Mammary epithelial cell (primary cell): ENCODE measurements around the gene ZBTB2.

ENCODE experiments used
- CTCF ChIP-seq, 2 donors: IDR thresholded peaks in 1 of 2; conservative IDR thresholded peaks in 1 of 2; 2 replicates each; pipeline ENCODE4 v1.5.1; 2011 to 2012; ENCODE audit warnings: inconsistent platforms in 2 of 2, low read length in 2 of 2, mild to moderate bottlenecking in 2 of 2, control low read depth in 1 of 2, low read depth in 1 of 2; ENCODE audit not compliant: insufficient read depth in 1 of 2; ENCODE audit errors: extremely low read depth in 1 of 2
- EZH2 ChIP-seq: IDR thresholded peaks from 2 replicates; pipeline ENCODE4 v1.6.1; 2012; ENCODE audit warnings: low read length, inconsistent platforms, borderline replicate concordance

GRCh38 chr6:151377095-151377494 is 14.3 kb downstream of the ZBTB2 start:
- no peak for TF ChIP-seq CTCF (conservative IDR thresholded peaks at IDR 0.05 in 1 of 2, IDR thresholded peaks at IDR 0.05 in 1 of 2; ENCODE audit: extremely low read depth in 1 of 2, insufficient read depth in 1 of 2, low read depth in 1 of 2, low read length in 2 of 2)
- no peak for TF ChIP-seq EZH2
